Ishikawa (cell line): Measurements from ENCODE around the gene RTN4R.

ENCODE experiments used
- CEBPB ChIP-seq: IDR thresholded peaks from 2 replicates; pipeline ENCODE4 v1.6.1; 2012
- CREB1 ChIP-seq: IDR thresholded peaks from 2 replicates; pipeline ENCODE4 v1.6.1; 2012; ENCODE audit warnings: low read depth
- EGR1 ChIP-seq: IDR thresholded peaks from 2 replicates; pipeline ENCODE4 v1.6.1; 2012
- EP300 ChIP-seq: IDR thresholded peaks from 2 replicates; pipeline ENCODE4 v1.6.1; 2012; ENCODE audit warnings: borderline replicate concordance
- FOXM1 ChIP-seq: IDR thresholded peaks from 2 replicates; pipeline ENCODE4 v1.6.1; 2012; ENCODE audit warnings: low read depth, borderline replicate concordance
- NFIC ChIP-seq: IDR thresholded peaks from 2 replicates; pipeline ENCODE4 v1.6.1; 2012
- RAD21 ChIP-seq: IDR thresholded peaks from 2 replicates; pipeline ENCODE4 v1.6.1; 2012; ENCODE audit warnings: low read depth
- REST ChIP-seq: IDR thresholded peaks from 2 replicates; pipeline ENCODE4 v1.6.1; 2012; ENCODE audit warnings: low read depth, mild to moderate bottlenecking
- TAF1 ChIP-seq: IDR thresholded peaks from 2 replicates; pipeline ENCODE4 v1.6.1; 2012; ENCODE audit warnings: low read depth, mild to moderate bottlenecking
- TCF12 ChIP-seq: IDR thresholded peaks from 2 replicates; pipeline ENCODE4 v1.6.1; 2012; ENCODE audit warnings: low read depth
- TEAD4 ChIP-seq: IDR thresholded peaks from 2 replicates; pipeline ENCODE4 v1.6.1; 2012
- YY1 ChIP-seq: IDR thresholded peaks from 2 replicates; pipeline ENCODE4 v1.6.1; 2012; ENCODE audit warnings: low read depth
- ZBTB7A ChIP-seq: IDR thresholded peaks from 2 replicates; pipeline ENCODE4 v1.6.1; 2012; ENCODE audit warnings: low read depth
- TF ChIP-seq, protein P1 (sequence below): IDR thresholded peaks from 2 replicates; pipeline ENCODE4 v1.6.1; 2012
- TF ChIP-seq, protein P2 (sequence below): IDR thresholded peaks from 2 replicates; pipeline ENCODE4 v1.6.1; 2012

Gene RTN4R

GRCh38 chr22:20299746-20300136 is 31.6 kb upstream of the RTN4R start:
- TF ChIP-seq ZBTB7A (no peak), RAD21 (no peak), YY1 (no peak), REST (no peak), EP300 (no peak), NFIC (0 out of 2 replicates have a peak, but pooled peaks have one; percentile 53), EGR1 (peak; percentile 48; the same call in 1 of the 2 replicates), FOXM1 (no peak), CEBPB (no peak), TAF1 (peak; percentile 24; the same call in 1 of the 2 replicates), TCF12 (peak; percentile 34; the same call in 1 of the 2 replicates)
- TF ChIP-seq, protein P1, sequence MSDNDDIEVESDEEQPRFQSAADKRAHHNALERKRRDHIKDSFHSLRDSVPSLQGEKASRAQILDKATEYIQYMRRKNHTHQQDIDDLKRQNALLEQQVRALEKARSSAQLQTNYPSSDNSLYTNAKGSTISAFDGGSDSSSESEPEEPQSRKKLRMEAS, result peak; percentile 55; the same call in 1 of the 2 replicates

DNA sequence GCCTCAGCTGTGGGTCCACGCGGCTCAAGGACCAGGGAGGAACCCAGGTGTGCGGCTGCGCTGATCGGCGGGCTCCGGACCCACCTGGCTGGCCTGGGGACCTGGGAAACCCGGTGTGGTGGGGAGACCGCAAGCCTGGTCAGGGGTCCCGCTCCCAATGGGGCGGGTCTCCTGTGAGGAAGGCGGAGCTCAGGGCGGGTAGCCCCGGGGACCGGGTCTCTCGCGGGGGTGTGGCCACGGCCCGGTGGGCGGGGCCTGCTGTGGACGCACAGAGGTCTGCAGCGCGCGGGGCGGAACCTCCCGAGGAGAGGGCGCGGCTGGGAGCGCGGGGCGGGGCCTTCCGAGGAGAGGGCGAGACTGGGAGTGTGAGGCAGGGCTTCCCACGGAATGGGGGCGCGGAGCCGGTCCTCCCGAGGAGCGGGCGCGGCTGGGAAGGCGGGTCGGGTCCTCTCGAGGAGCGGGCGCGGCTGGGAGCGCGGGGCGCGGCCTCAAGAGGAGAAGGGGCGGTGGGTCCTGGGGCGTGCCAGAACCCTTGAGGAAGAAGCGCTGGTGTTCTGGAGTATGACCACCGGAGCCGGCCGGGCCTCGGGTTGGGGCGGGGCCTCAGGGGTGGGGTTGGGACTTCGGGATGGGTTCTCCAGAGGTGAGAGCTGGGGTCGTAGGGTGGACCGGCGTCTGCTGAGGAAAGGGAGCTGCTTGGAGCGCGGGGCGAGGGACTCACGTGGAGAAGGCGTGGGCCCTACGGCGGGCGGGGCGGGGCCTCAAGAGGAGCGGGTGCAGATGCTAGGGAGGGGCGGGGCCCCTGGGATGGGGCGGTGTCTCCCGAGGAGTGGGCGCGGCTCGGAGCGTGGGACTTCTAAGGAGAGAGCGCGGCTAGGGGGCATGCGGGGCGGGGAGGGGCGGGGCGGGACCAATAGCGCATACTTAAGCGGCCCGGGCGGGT is 31.0 kb upstream of the RTN4R start:
- TF ChIP-seq, protein P2, sequence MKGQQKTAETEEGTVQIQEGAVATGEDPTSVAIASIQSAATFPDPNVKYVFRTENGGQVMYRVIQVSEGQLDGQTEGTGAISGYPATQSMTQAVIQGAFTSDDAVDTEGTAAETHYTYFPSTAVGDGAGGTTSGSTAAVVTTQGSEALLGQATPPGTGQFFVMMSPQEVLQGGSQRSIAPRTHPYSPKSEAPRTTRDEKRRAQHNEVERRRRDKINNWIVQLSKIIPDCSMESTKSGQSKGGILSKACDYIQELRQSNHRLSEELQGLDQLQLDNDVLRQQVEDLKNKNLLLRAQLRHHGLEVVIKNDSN, result no peak
- no peak for TF ChIP-seq REST
- TF ChIP-seq TAF1, result no peak
- TF ChIP-seq FOXM1, result no peak
- no peak for TF ChIP-seq RAD21
- TF ChIP-seq, protein P1, result peak; percentile 61
- no peak for TF ChIP-seq TCF12
- TF ChIP-seq YY1, result no peak
- TF ChIP-seq EP300, result no peak
- no peak for TF ChIP-seq CEBPB
- no peak for TF ChIP-seq NFIC
- TF ChIP-seq ZBTB7A, result peak; percentile 50; the same call in 1 of the 2 replicates
- 0 out of 2 replicates have a peak, but pooled peaks have one; percentile 24 for TF ChIP-seq EGR1
- 0 out of 2 replicates have a peak, but pooled peaks have one; percentile 14 for TF ChIP-seq TEAD4
- no peak for TF ChIP-seq CREB1

DNA sequence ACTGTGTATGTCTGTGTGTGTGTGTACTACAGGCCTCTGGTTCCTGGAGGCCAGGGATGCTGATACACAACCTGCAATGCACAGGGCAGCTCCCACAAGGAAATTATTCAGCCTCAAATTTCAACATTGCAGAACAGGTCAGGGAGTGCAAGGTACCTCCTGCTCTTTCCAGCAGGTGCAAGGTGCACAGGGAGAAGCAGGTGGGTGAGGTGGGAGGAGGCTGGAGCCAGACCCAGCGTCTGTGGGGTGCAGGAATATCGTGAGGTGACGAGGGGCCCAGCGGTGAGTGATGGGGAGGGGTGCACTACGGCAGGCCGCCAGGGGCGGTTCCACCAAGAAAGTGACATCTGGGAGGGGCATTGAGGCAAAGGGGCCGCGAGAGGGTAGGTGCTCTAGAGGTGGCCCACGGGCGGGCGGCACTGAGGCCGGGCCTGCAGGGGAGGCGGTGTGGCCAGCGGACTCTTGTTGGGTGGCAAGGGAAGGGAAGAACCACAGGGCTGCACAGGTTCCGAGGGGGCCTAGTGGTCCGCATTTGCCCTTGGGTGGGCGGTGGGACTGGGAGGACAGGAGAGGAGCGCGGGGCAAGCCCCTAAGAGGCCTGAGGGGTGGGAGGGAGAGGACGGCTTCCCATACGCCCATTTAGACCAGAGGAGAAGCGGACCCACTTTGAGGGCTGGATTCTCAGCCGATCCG is 30.1 kb upstream of the RTN4R start:
- TF ChIP-seq TCF12 (no peak), TEAD4 (no peak), RAD21 (no peak), FOXM1 (no peak), ZBTB7A (no peak), EGR1 (no peak), REST (no peak), EP300 (no peak), TAF1 (no peak), CREB1 (no peak), YY1 (no peak), NFIC (no peak), CEBPB (no peak)
- TF ChIP-seq, protein P1, result no peak
- TF ChIP-seq, protein P2, result no peak
